Cardiac fibroblast (primary cell): ENCODE measurements around the gene XIRP2.

Experiments used
- DNase-seq, 2 donors: peaks; one replicate each; pipeline versions ENCODE4 v3.0.0 to v3.0.0-alpha.2; 2010; ENCODE audit warnings: low read depth in 2 of 2
- H3K4me3 ChIP-seq, 2 donors: replicated peaks in 1 of 2; 1 replicate in 1 of 2; 2 replicates in 1 of 2; pipeline ENCODE4 v1.5.1; 2011; ENCODE audit warnings: low read depth in 2 of 2, low read length in 2 of 2, mild to moderate bottlenecking in 2 of 2, moderate library complexity in 1 of 2
- TF ChIP-seq, protein P1 (sequence below): IDR thresholded peaks from one replicate; pipeline ENCODE4 v1.5.1; 2011; ENCODE audit warnings: low read depth, mild to moderate bottlenecking, low read length, inconsistent platforms

The XIRP2 gene

DNA sequence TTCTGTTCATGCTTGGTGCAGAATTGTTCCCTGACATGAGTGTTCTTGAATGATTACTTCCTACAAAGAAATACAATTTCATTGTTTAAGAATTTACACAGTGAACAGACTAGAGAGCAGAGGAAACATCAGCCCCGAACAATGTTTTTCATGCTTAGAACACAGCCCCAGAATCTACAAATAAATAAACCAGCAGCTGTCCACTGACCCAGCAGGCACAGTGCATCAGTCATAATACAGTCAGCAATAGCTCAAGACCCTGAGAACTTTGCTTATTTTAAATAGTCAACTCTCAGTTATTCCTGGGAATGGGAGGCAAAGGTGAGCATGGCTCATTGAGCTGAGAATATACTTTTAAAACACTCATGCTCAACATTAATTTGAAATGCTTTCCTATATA is 38.4 kb downstream of the XIRP2 start:
- no peak for DNase-seq
- H3K4me3 ChIP-seq: no peak overlapping the region
- TF ChIP-seq, protein P1, sequence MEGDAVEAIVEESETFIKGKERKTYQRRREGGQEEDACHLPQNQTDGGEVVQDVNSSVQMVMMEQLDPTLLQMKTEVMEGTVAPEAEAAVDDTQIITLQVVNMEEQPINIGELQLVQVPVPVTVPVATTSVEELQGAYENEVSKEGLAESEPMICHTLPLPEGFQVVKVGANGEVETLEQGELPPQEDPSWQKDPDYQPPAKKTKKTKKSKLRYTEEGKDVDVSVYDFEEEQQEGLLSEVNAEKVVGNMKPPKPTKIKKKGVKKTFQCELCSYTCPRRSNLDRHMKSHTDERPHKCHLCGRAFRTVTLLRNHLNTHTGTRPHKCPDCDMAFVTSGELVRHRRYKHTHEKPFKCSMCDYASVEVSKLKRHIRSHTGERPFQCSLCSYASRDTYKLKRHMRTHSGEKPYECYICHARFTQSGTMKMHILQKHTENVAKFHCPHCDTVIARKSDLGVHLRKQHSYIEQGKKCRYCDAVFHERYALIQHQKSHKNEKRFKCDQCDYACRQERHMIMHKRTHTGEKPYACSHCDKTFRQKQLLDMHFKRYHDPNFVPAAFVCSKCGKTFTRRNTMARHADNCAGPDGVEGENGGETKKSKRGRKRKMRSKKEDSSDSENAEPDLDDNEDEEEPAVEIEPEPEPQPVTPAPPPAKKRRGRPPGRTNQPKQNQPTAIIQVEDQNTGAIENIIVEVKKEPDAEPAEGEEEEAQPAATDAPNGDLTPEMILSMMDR: no peak

DNA sequence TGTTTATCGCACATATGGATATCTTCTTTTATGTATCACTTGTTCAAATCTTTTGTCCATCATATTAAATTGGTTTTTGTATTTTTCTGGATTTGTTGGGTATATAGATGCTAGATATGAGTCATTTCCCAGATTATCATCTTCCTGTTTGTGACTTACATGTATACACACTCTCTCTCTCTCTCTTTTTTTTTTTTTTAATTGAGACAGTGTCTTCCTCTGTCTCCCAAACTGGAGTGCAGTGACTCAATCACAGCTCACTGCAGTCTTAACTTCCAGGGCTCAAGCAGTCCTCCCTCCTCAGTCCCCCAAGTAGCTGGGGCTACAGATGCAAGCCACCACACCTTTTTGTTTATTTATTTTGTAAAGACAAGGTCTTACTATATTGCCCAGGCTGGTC is 43.8 kb downstream of the XIRP2 start:
- DNase-seq: peak in 1 of 2 donors; percentile 28
- no peak overlapping the region for H3K4me3 ChIP-seq
- TF ChIP-seq, protein P1: no peak

DNA sequence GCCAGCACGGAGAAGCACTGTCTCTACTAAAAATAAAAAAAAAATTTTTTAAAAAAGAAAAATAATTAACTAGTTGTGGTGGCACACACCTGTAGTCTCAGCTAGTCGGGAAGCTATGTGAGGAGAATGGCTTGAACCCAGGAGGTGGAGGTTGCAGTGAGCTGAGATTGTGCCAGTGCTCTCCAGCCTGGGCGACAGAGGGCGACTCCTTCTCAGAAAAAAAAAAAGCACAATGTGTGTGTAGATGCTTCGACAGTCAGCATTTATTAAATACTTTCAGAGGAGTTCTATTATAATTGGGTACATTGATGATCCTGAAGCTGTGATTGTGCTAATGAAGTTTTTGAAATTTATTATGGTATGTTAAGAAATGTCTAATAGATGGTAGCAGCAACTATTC is 46.5 kb downstream of the XIRP2 start:
- no peak overlapping the region for H3K4me3 ChIP-seq
- no peak for DNase-seq
- TF ChIP-seq, protein P1: no peak

DNA sequence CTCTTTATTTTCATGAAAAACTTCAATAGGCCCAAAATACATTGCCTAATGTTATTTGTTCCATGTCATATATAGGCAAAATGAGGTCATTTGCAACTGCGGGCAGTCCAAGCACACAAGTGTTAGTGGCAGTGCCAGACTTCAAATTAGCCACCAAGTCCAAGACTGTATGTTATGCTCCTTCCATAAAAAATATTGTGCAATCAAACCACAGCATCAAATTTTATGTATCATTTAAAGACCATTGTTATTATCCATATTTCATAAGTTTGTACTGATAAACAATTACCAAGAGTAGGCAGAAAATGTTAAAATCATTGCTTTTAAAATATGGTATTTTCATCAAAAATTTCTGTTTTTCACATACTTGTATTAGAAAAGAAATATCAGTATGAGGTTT is 54.1 kb downstream of the XIRP2 start:
- TF ChIP-seq, protein P1: no peak
- no peak for DNase-seq

DNA sequence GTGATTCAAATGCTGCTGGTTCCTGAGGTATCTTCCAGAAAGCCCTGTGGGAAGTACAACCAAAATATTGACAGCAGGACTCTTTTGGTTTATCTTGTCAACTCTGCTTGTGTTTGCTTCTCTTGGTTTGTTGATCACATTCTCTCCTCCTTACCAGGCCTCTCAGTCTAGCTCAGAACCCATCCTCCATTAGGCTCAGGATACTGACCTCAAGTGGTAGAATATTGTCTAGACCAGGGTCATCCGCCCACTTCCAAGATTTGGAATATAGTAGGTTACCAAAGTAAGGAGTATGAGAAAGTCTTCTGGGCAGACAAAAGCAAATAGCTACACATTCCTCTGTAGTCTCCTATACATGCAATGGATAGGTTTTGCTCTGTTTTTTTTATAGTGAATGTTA is 56.6 kb downstream of the XIRP2 start:
- H3K4me3 ChIP-seq: no peak overlapping the region
- TF ChIP-seq, protein P1: no peak
- DNase-seq: no peak

More for the DNA sequence above, 54.1 kb downstream of the XIRP2 start:
- no peak overlapping the region for H3K4me3 ChIP-seq

DNA sequence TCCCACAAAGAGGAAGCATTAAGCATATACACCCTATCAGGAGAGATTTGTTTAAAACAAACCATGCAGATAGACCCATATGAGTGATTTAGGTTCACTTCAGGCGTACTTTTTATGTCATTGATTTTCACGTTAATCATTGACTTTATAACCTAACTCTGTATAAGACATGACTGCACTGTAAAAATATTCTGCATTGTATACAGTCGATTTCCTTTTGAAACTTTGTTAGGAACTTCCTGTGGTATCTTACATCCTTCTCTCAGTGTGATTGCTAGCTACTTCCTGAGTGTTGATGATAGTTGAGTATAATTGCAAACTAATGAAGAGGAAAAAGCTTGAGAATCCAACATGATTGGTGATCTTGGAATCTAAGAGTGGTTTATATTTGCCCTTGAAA is 69.4 kb downstream of the XIRP2 start:
- TF ChIP-seq, protein P1: no peak
- no peak for DNase-seq
- H3K4me3 ChIP-seq: no peak overlapping the region

DNA sequence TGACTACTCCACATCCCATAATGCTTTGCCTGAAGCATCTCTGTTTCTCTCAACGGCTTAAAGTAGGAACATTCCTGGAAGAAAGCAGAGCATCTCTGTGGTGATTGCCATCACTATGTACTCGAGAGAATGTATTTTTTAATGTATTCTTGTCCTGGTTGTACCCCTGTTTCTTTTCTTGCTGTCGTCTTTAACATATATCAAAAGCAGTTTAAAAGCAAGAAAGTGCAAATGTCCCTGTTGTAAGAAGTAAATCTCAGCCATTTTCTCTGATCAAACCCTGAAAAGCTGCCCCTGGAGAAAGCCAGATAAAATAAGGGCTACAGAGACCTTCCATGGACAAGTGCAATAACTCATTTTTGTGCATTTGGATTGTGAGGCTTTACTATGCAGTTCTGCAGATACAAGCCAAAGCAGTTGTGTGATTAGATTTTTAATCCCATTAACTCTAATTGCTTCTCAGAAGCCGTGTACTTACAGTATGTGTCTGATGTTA is 70.8 kb downstream of the XIRP2 start:
- H3K4me3 ChIP-seq: no peak overlapping the region
- TF ChIP-seq, protein P1: no peak
- no peak for DNase-seq
